Sigmoid colon (tissue), 7 donors: ENCODE measurements around the gene DNMT1. TPM values are rescaled to one million over a fixed set of nuclear protein-coding genes. Genes with fewer than 3 reads are reported as not detected.

Source experiments
- DNase-seq: peaks from one replicate; pipeline ENCODE4 v3.0.0-alpha.2; 2019
- H3K27ac ChIP-seq, 4 donors: fragments of 200-600 bp; sonication (generic); one replicate each; pipeline ENCODE4 v1.5.1; 2016 to 2019; ENCODE audit warnings: mild to moderate bottlenecking in 1 of 4
- H3K27me3 ChIP-seq, 3 donors: fragments of 200-600 bp; sonication (generic); one replicate each; pipeline ENCODE4 v1.5.1; 2019; ENCODE audit warnings: mild to moderate bottlenecking in 1 of 3
- H3K36me3 ChIP-seq, 4 donors: fragments of 200-600 bp; sonication (generic); one replicate each; pipeline ENCODE4 v1.5.1; 2016 to 2019
- H3K4me1 ChIP-seq, 4 donors: fragments of 200-600 bp; sonication (generic); one replicate each; pipeline ENCODE4 v1.5.1; 2017 to 2019
- H3K4me3 ChIP-seq, 4 donors: fragments of 200-600 bp; sonication (generic); one replicate each; pipeline ENCODE4 v1.5.1; 2017 to 2019; ENCODE audit warnings: mild to moderate bottlenecking in 2 of 4, moderate library complexity in 1 of 4
- H3K9me3 ChIP-seq, 4 donors: fragments of 200-600 bp in 3 of 4; sonication (generic) in 3 of 4; one replicate each; pipeline versions ENCODE4 v1.5.1 to v1.6.1; 2013 to 2019
- CTCF ChIP-seq, 4 experiments: fragments of 450-650 bp in 3 of 4; fragments of 200-600 bp in 1 of 4; IDR thresholded peaks; one replicate each; pipeline ENCODE4 v1.5.1; 2016 to 2019; ENCODE audit warnings: antibody characterized with exemption in 4 of 4, mild to moderate bottlenecking in 3 of 4, moderate library complexity in 2 of 4
- EP300 ChIP-seq, 4 donors: sonication (generic); formaldehyde crosslinking; IDR thresholded peaks; one replicate each; pipeline ENCODE4 v1.6.1; 2017; ENCODE audit warnings: antibody characterized with exemption in 4 of 4
- POLR2A ChIP-seq, 2 donors: fragments of 450-650 bp; IDR thresholded peaks; one replicate each; pipeline ENCODE4 v1.6.1; 2016; ENCODE audit warnings: antibody characterized with exemption in 2 of 2, mild to moderate bottlenecking in 2 of 2, moderate library complexity in 2 of 2
- POLR2AphosphoS5 ChIP-seq, 4 donors: sonication (generic); formaldehyde crosslinking; IDR thresholded peaks; one replicate each; pipeline ENCODE4 v1.6.1; 2017; ENCODE audit warnings: antibody characterized with exemption in 4 of 4
- WGBS, 2 donors: extraction: QIAGEN DNeasy Blood & Tissue Kit; methylation state at CpG; one replicate each; pipeline ENCODE4 v1.1.7; 2013; 5-methylcytosine and 5-hydroxymethylcytosine counted together
- intact Hi-C: fragments of 100-400 bp; cut with DNase I; formaldehyde crosslinking; loops from one replicate; pipeline ENCODE4 v1.15.1; 2023
- polyA plus RNA-seq, 3 donors: library from polyadenylated mRNA; stranded (reverse); fragments of 200-250 nt; gene quantifications; one replicate each; pipeline ENCODE4 v1.2.3, GENCODE V29; 2013
- total RNA-seq, 4 donors: library from RNA; depleted of rRNA; stranded (reverse); fragments of >200 nt; gene quantifications; one replicate each; pipeline ENCODE4 v1.1.0, GENCODE V29; 2016
- donor health status: healthy with polysubstance abuse.
- donor health status: Bipolar disorder and iron deficiency.
- donor health status: healthy.

DNMT1 gene
- total and polyA plus RNA-seq, 7 donors: 12.0 to 47.9 (median 24.5) TPM

DNA sequence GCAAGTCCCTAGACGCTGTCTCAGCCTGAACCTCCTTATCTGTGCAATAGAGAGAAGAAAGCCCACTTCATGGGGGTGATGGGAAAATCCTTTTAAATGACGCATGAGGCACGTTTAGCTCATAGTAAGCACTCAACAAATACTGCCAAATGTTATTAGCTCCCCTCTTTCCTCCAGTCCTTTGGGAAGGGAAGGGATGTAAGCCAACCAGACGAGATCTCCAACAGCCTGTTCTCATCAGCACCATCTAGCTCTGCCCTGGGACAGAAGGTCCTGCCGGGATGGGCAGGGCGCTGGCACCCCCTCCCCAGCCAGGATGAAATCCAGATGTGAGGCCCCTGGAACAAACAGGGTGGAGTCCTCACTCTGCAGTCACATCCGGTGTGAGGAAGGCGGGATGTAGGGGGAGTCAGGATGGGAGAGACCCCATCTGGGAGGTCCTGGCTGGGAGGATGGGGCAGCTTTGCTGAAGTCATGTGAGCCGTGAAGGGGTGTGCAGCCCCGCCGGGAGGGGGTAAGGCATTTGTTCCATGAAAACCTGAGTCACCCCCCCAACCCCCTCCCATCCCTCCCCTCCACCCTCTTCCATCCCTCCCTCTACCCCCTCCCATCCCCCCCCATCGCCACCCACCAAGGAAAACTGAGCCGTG lies 31.7 kb upstream of the DNMT1 start:
- DNase-seq: peak; percentile 96
- Histone ChIP-seq H3K27ac (peak overlapping the region; percentile 75 to 88 (median 85)), H3K36me3 (peaks cover 0 to 21% (median 4%) of the 10 kb centered on the region in 4 donors), H3K4me3 (peak overlapping the region in 3 of 4 donors; percentile 6 to 17 (median 14)), H3K9me3 (no peaks in the 10 kb centered on the region), H3K27me3 (no peaks in the 10 kb centered on the region), H3K4me1 (peaks cover 2 to 35% (median 22%) of the 10 kb centered on the region in 4 donors)
- peak; percentile 77 to 88 (median 87) for TF ChIP-seq POLR2AphosphoS5 (IDR thresholded peaks at IDR 0.05)
- peak in 2 of 4 donors; percentile 2 to 53 for TF ChIP-seq EP300 (IDR thresholded peaks at IDR 0.05)
- TF ChIP-seq POLR2A (IDR thresholded peaks at IDR 0.05): peak in 1 of 2 donors; percentile 6
- no peak for TF ChIP-seq CTCF (IDR thresholded peaks at IDR 0.05)
- WGBS, 2 donors: 61 to 74% methylated on average over 13 of the region's 13 CpGs
- intact Hi-C loops: no loop called here

DNA sequence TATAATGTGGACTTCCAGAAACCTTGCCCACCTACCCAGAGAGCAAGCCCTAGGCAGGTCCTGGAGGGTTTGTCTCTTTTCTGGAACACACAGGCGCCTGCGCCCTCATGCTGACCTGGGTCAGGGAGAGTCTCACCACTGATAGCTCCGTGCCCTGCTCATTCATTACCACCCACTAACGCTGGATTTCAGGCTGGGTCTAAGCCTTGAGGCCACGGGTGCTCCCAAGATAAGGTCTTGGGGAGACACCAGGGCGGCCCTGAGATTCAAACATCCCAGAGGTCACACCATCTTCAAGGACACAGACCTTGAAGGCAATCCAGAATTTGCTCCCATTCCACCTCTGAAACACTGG lies 31.2 kb upstream of the DNMT1 start:
- peaks cover 0 to 21% (median 4%) of the 10 kb centered on the region in 4 donors for H3K36me3 ChIP-seq
- no peaks in the 10 kb centered on the region for H3K9me3 ChIP-seq
- no peak overlapping the region for H3K4me3 ChIP-seq
- no peaks in the 10 kb centered on the region for H3K27me3 ChIP-seq
- peaks cover 2 to 30% (median 21%) of the 10 kb centered on the region in 4 donors for H3K4me1 ChIP-seq
- intact Hi-C loops: no loop called here
- 84 to 87% methylated on average over 6 of the region's 6 CpGs for WGBS, 2 donors
- peak overlapping the region; percentile 74 to 88 (median 82) for H3K27ac ChIP-seq
- TF ChIP-seq POLR2AphosphoS5 (IDR thresholded peaks at IDR 0.05): no peak
- TF ChIP-seq EP300 (IDR thresholded peaks at IDR 0.05): no peak
- no peak for TF ChIP-seq CTCF (IDR thresholded peaks at IDR 0.05)
- no peak for TF ChIP-seq POLR2A (IDR thresholded peaks at IDR 0.05)
- no peak for DNase-seq

GRCh38 chr19:10224337-10224736 lies 29.6 kb upstream of the DNMT1 start:
- peak overlapping the region in 1 of 4 donors; percentile 74 for H3K27ac ChIP-seq
- intact Hi-C loops: no loop called here
- TF ChIP-seq EP300 (IDR thresholded peaks at IDR 0.05) (no peak), POLR2AphosphoS5 (IDR thresholded peaks at IDR 0.05) (no peak), CTCF (IDR thresholded peaks at IDR 0.05) (no peak), POLR2A (IDR thresholded peaks at IDR 0.05) (no peak)
- peaks cover 0 to 21% (median 4%) of the 10 kb centered on the region in 4 donors for H3K36me3 ChIP-seq
- no peak overlapping the region for H3K4me3 ChIP-seq
- DNase-seq: no peak
- H3K4me1 ChIP-seq: peaks cover 0 to 18% (median 7%) of the 10 kb centered on the region in 4 donors
- H3K9me3 ChIP-seq: no peaks in the 10 kb centered on the region
- WGBS, 2 donors: 96% methylated on average over 23 of the region's 23 CpGs
- H3K27me3 ChIP-seq: no peaks in the 10 kb centered on the region

GRCh38 chr19:10223488-10224213 lies 28.9 kb upstream of the DNMT1 start:
- Histone ChIP-seq H3K27me3 (no peaks in the 10 kb centered on the region), H3K27ac (no peak overlapping the region), H3K9me3 (no peaks in the 10 kb centered on the region), H3K36me3 (peaks cover 0 to 21% (median 4%) of the 10 kb centered on the region in 4 donors), H3K4me1 (peaks cover 0 to 17% (median 7%) of the 10 kb centered on the region in 4 donors), H3K4me3 (no peak overlapping the region)
- intact Hi-C loops: no loop called here
- no peak for DNase-seq
- TF ChIP-seq CTCF (IDR thresholded peaks at IDR 0.05): no peak
- TF ChIP-seq POLR2AphosphoS5 (IDR thresholded peaks at IDR 0.05): no peak
- no peak for TF ChIP-seq EP300 (IDR thresholded peaks at IDR 0.05)
- no peak for TF ChIP-seq POLR2A (IDR thresholded peaks at IDR 0.05)
- 94 to 95% methylated on average over 28 of the region's 28 CpGs for WGBS, 2 donors
